ENCODE results near the gene ADORA1. TPM values are rescaled to one million over a fixed set of nuclear protein-coding genes. Genes with fewer than 3 reads are reported as not detected.

The ADORA1 gene
- polyA plus RNA-seq, 1 donor (not counting 4 experiments of a cell fraction or from before 2014, with no cell fraction given): 0.09 TPM

- H3K4me1 ChIP-seq (ENCODE audit: control insufficient read depth, extremely low read depth, insufficient read depth, low read length): no peaks in the 10 kb centered on the region
- H2AFZ ChIP-seq (ENCODE audit: control insufficient read depth, low read length): no peak overlapping the region
- no peaks in the 10 kb centered on the region for H3K36me3 ChIP-seq (ENCODE audit: control insufficient read depth in 2 of 2, extremely low read depth in 1 of 2, insufficient read depth in 2 of 2, low read length in 2 of 2)
- no peak overlapping the region for H3K4me2 ChIP-seq (ENCODE audit: control insufficient read depth, extremely low read depth, insufficient read depth, low read depth, low read length)
- H3K79me2 ChIP-seq (ENCODE audit: control insufficient read depth, insufficient read depth, low read length): no peaks in the 10 kb centered on the region
- no peaks in the 10 kb centered on the region for H4K20me1 ChIP-seq (ENCODE audit: control insufficient read depth, extremely low read depth, insufficient read depth, low read length)
- H3K4me3 ChIP-seq (ENCODE audit: control insufficient read depth in 2 of 3, extremely low read depth in 1 of 3, insufficient read depth in 2 of 3, low read depth in 1 of 3, low read length in 3 of 3): no peak overlapping the region
- FAIRE-seq: no peak
- H3K9ac ChIP-seq (ENCODE audit: control insufficient read depth, extremely low read depth, insufficient read depth, low read length): no peak overlapping the region
- H3K27ac ChIP-seq (ENCODE audit: control insufficient read depth, insufficient read depth, low read length): no peak overlapping the region
- H3K9me3 ChIP-seq (ENCODE audit: control insufficient read depth, low read depth, low read length): no peaks in the 10 kb centered on the region
- no peak for TF ChIP-seq EZH2 (IDR thresholded peaks at IDR 0.05; ENCODE audit: low read length)
- TF ChIP-seq, protein P1, sequence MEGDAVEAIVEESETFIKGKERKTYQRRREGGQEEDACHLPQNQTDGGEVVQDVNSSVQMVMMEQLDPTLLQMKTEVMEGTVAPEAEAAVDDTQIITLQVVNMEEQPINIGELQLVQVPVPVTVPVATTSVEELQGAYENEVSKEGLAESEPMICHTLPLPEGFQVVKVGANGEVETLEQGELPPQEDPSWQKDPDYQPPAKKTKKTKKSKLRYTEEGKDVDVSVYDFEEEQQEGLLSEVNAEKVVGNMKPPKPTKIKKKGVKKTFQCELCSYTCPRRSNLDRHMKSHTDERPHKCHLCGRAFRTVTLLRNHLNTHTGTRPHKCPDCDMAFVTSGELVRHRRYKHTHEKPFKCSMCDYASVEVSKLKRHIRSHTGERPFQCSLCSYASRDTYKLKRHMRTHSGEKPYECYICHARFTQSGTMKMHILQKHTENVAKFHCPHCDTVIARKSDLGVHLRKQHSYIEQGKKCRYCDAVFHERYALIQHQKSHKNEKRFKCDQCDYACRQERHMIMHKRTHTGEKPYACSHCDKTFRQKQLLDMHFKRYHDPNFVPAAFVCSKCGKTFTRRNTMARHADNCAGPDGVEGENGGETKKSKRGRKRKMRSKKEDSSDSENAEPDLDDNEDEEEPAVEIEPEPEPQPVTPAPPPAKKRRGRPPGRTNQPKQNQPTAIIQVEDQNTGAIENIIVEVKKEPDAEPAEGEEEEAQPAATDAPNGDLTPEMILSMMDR (optimal IDR thresholded peaks at IDR 0.05 in 1 of 3, IDR thresholded peaks at IDR 0.05 in 1 of 3, conservative IDR thresholded peaks at IDR 0.05 in 1 of 3; ENCODE audit: extremely low read depth in 1 of 3, insufficient read depth in 2 of 3, low read length in 3 of 3): no peak
- H3K9me1 ChIP-seq (ENCODE audit: control insufficient read depth, extremely low read depth, insufficient read depth, low read length): no peaks in the 10 kb centered on the region
- dilution Hi-C loops (cut with MboI; ENCODE audit: extremely low pct_ligation_motif_present, low sequenced_read_pairs): no loop called here
- no peaks in the 10 kb centered on the region for H3K27me3 ChIP-seq (ENCODE audit: control insufficient read depth, extremely low read depth, insufficient read depth, low read length)
- no peak for DNase-seq (ENCODE audit: low read depth, low spot score)
Measured at GRCh38 chr1:203175827-203176241, 48.3 kb downstream of the ADORA1 start.

GRCh38 chr1:203176273-203177035 is 48.9 kb downstream of the ADORA1 start:
- Histone ChIP-seq H3K27ac (ENCODE audit: control insufficient read depth, insufficient read depth, low read length) (no peak overlapping the region), H3K9ac (ENCODE audit: control insufficient read depth, extremely low read depth, insufficient read depth, low read length) (no peak overlapping the region), H3K9me3 (ENCODE audit: control insufficient read depth, low read depth, low read length) (no peaks in the 10 kb centered on the region), H3K4me3 (ENCODE audit: control insufficient read depth in 2 of 3, extremely low read depth in 1 of 3, insufficient read depth in 2 of 3, low read depth in 1 of 3, low read length in 3 of 3) (no peak overlapping the region), H4K20me1 (ENCODE audit: control insufficient read depth, extremely low read depth, insufficient read depth, low read length) (no peaks in the 10 kb centered on the region), H3K4me1 (ENCODE audit: control insufficient read depth, extremely low read depth, insufficient read depth, low read length) (no peaks in the 10 kb centered on the region), H2AFZ (ENCODE audit: control insufficient read depth, low read length) (no peak overlapping the region), H3K36me3 (ENCODE audit: control insufficient read depth in 2 of 2, extremely low read depth in 1 of 2, insufficient read depth in 2 of 2, low read length in 2 of 2) (no peaks in the 10 kb centered on the region), H3K27me3 (ENCODE audit: control insufficient read depth, extremely low read depth, insufficient read depth, low read length) (peaks cover under 1% of the 10 kb centered on the region), H3K9me1 (ENCODE audit: control insufficient read depth, extremely low read depth, insufficient read depth, low read length) (no peaks in the 10 kb centered on the region), H3K4me2 (ENCODE audit: control insufficient read depth, extremely low read depth, insufficient read depth, low read depth, low read length) (no peak overlapping the region), H3K79me2 (ENCODE audit: control insufficient read depth, insufficient read depth, low read length) (no peaks in the 10 kb centered on the region)
- dilution Hi-C loops (cut with MboI; ENCODE audit: extremely low pct_ligation_motif_present, low sequenced_read_pairs): no loop called here
- TF ChIP-seq, protein P1 (optimal IDR thresholded peaks at IDR 0.05 in 1 of 3, IDR thresholded peaks at IDR 0.05 in 1 of 3, conservative IDR thresholded peaks at IDR 0.05 in 1 of 3; ENCODE audit: extremely low read depth in 1 of 3, insufficient read depth in 2 of 3, low read length in 3 of 3): no peak
- no peak for TF ChIP-seq EZH2 (IDR thresholded peaks at IDR 0.05; ENCODE audit: low read length)
- DNase-seq (ENCODE audit: low read depth, low spot score) (no peak), FAIRE-seq (no peak)
